ENCODE results near the gene PPP1R13B. TPM values are rescaled to one million over a fixed set of nuclear protein-coding genes. Genes with fewer than 3 reads are reported as not detected.

Gene PPP1R13B
- total RNA-seq, 4 donors from 2014 or later = 5.6 to 71.6 (median 18.2) TPM

- Histone ChIP-seq H3K27me3 (no peaks in the 10 kb centered on the region), H3K4me1 (no peaks in the 10 kb centered on the region), H3K27ac (no peak overlapping the region), H3K36me3 (no peaks in the 10 kb centered on the region), H3K4me3 (no peak overlapping the region), H3K9me3 (no peaks in the 10 kb centered on the region)
- TF ChIP-seq CTCF (IDR thresholded peaks at IDR 0.05) = no peak
- no peak for TF ChIP-seq POLR2A (IDR thresholded peaks at IDR 0.05)
- intact Hi-C loops (cut with DNase I; ENCODE audit: low total_unique reads) = no loop called here
- DNase-seq = no peak
Observed at GRCh38 chr14:103684471-103684870, 162.9 kb downstream of the PPP1R13B start.

Small RNA genes within 50 kb of the gene (small RNA-seq; reads per million reads assigned to genes)
- gene RF00019 (not detected), gene RF00280 (not detected)

Other genes starting within 250 kb of the PPP1R13B start
- gene KLC1, start 218.4 kb downstream of the PPP1R13B start, total RNA-seq = 100 to 1,000 TPM; 130 to 459 (median 285) TPM
- 10 to 100 TPM in 1 of 4 donors, 1 to 10 TPM in 2, under 1 TPM in 1; 0.59 to 14.4 (median 5.2) TPM for gene XRCC3, start 132.1 kb downstream of the PPP1R13B start, total RNA-seq
- 100 to 1,000 TPM in 2 of 4 donors, 10 to 100 TPM in 2; 73.2 to 276 (median 103) TPM for gene ZFYVE21, start 131.8 kb downstream of the PPP1R13B start, total RNA-seq
- gene TDRD9, start 80.9 kb upstream of the PPP1R13B start, total RNA-seq = 1 to 10 TPM in 1 of 4 donors, under 1 TPM in 1, not detected in 2; 0.85 to 1.8 TPM
- gene RD3L, start 95.0 kb upstream of the PPP1R13B start, total RNA-seq = not detected
- 10 to 100 TPM in 1 of 4 donors, under 1 TPM in 2, not detected in 1; 0.41 to 16.2 (median 0.51) TPM for gene ASPG, start 238.1 kb upstream of the PPP1R13B start, total RNA-seq